H9 (cell line): ENCODE measurements around the gene ART3. TPM values are rescaled to one million over a fixed set of nuclear protein-coding genes. Genes with fewer than 3 reads are reported as not detected.

Experiments
- DNase-seq: peaks from one replicate; pipeline ENCODE4 v3.0.0-alpha.2; 2017
- H2AFZ ChIP-seq: one replicate; pipeline ENCODE4 v1.6.1; 2013; ENCODE audit warnings: mild to moderate bottlenecking, low read length, control low read depth, moderate library complexity
- H2AK5ac ChIP-seq: 2 replicates; pipeline ENCODE4 v1.6.1; 2013; ENCODE audit warnings: low read length, control low read depth, mixed read lengths; ENCODE audit not compliant: insufficient read length
- H2BK120ac ChIP-seq: one replicate; pipeline ENCODE4 v1.6.1; 2013; ENCODE audit warnings: low read depth, mild to moderate bottlenecking, low read length, control low read depth, inconsistent platforms; ENCODE audit not compliant: poor library complexity, severe bottlenecking
- H2BK12ac ChIP-seq: 2 replicates; pipeline ENCODE4 v1.6.1; 2013; ENCODE audit warnings: low read length, control low read depth, mixed read lengths, low read depth; ENCODE audit not compliant: insufficient read length
- H2BK15ac ChIP-seq: 2 replicates; pipeline ENCODE4 v1.6.1; 2013; ENCODE audit warnings: low read depth, low read length, control low read depth
- H2BK20ac ChIP-seq: one replicate; pipeline ENCODE4 v1.6.1; 2013; ENCODE audit warnings: low read depth, mild to moderate bottlenecking, low read length, control low read depth, inconsistent platforms; ENCODE audit not compliant: poor library complexity, severe bottlenecking
- H2BK5ac ChIP-seq: 2 replicates; pipeline ENCODE4 v1.6.1; 2013; ENCODE audit warnings: low read length, control low read depth, mixed read lengths; ENCODE audit not compliant: insufficient read length
- H3K14ac ChIP-seq: 2 replicates; pipeline ENCODE4 v1.6.1; 2013; ENCODE audit warnings: low read length, control low read depth; ENCODE audit not compliant: insufficient read depth
- H3K18ac ChIP-seq: 2 replicates; pipeline ENCODE4 v1.6.1; 2013; ENCODE audit warnings: low read depth, mild to moderate bottlenecking, mixed read lengths, low read length, control low read depth; ENCODE audit not compliant: insufficient read length
- H3K23ac ChIP-seq: 2 replicates; pipeline ENCODE4 v1.6.1; 2013; ENCODE audit warnings: low read length, control low read depth, mixed read lengths, low read depth; ENCODE audit not compliant: insufficient read length
- H3K23me2 ChIP-seq: 2 replicates; pipeline ENCODE4 v1.6.1; 2013; ENCODE audit warnings: low read depth, mild to moderate bottlenecking, mixed read lengths, low read length, control low read depth; ENCODE audit not compliant: insufficient read length, poor library complexity, severe bottlenecking
- H3K27ac ChIP-seq: 2 replicates; pipeline ENCODE4 v1.5.1; 2013; ENCODE audit warnings: low read length, control low read depth, mixed read lengths, low read depth; ENCODE audit not compliant: insufficient read length
- H3K27me3 ChIP-seq: 2 replicates; pipeline ENCODE4 v1.6.1; 2013; ENCODE audit warnings: low read length, control low read depth, inconsistent platforms; ENCODE audit not compliant: insufficient read depth
- H3K4ac ChIP-seq: 2 replicates; pipeline ENCODE4 v1.6.1; 2013; ENCODE audit warnings: low read depth, mild to moderate bottlenecking, control low read depth, inconsistent platforms, low read length, moderate library complexity
- H3K4me1 ChIP-seq: 2 replicates; pipeline ENCODE4 v1.6.1; 2013; ENCODE audit warnings: low read length, control low read depth, inconsistent platforms; ENCODE audit not compliant: insufficient read depth
- H3K4me2 ChIP-seq: 2 replicates; pipeline ENCODE4 v1.6.1; 2013; ENCODE audit warnings: low read length, control low read depth, mixed read lengths; ENCODE audit not compliant: insufficient read length, insufficient read depth
- H3K56ac ChIP-seq: 2 replicates; pipeline ENCODE4 v1.6.1; 2013; ENCODE audit warnings: low read depth, mild to moderate bottlenecking, mixed read lengths, low read length, control low read depth; ENCODE audit not compliant: insufficient read length
- H3K79me1 ChIP-seq: 2 replicates; pipeline ENCODE4 v1.6.1; 2013; ENCODE audit warnings: low read depth, mild to moderate bottlenecking, moderate library complexity, low read length, control low read depth, inconsistent platforms; ENCODE audit not compliant: insufficient read depth, poor library complexity, severe bottlenecking
- H3K79me2 ChIP-seq: 2 replicates; pipeline ENCODE4 v1.6.1; 2013; ENCODE audit warnings: low read length, control low read depth, inconsistent platforms; ENCODE audit not compliant: insufficient read depth
- H3K9ac ChIP-seq: 2 replicates; pipeline ENCODE4 v1.6.1; 2013; ENCODE audit warnings: low read length, control low read depth, mixed read lengths; ENCODE audit not compliant: insufficient read length; ENCODE audit errors: extremely low read depth
- H3K9me3 ChIP-seq: one replicate; pipeline ENCODE4 v1.6.1; 2013; ENCODE audit warnings: low read depth, low read length, inconsistent platforms; ENCODE audit not compliant: control insufficient read depth
- H3T11ph ChIP-seq: one replicate; pipeline ENCODE4 v1.6.1; 2013; ENCODE audit warnings: mild to moderate bottlenecking, low read length, control low read depth, inconsistent platforms
- H4K20me1 ChIP-seq: one replicate; pipeline ENCODE4 v1.6.1; 2013; ENCODE audit not compliant: control insufficient read depth, insufficient read length, insufficient read depth
- H4K5ac ChIP-seq: 2 replicates; pipeline ENCODE4 v1.6.1; 2013; ENCODE audit warnings: low read depth, mild to moderate bottlenecking, mixed read lengths, low read length, control low read depth; ENCODE audit not compliant: insufficient read length
- H4K8ac ChIP-seq: replicated peaks from 2 replicates; pipeline ENCODE4 v1.6.1; 2013; ENCODE audit warnings: low read length, control low read depth, mixed read lengths, low read depth; ENCODE audit not compliant: insufficient read length
- H4K91ac ChIP-seq: 2 replicates; pipeline ENCODE4 v1.6.1; 2013; ENCODE audit warnings: low read depth, mild to moderate bottlenecking, moderate library complexity, mixed read lengths, low read length, control low read depth; ENCODE audit not compliant: insufficient read length
- H3K27ac Mint-ChIP-seq, 3 experiments: 2 replicates in 2 of 3; 3 replicates in 1 of 3; pipeline ENCODE4 v1.8.0; 2020 to 2021; ENCODE audit warnings: mixed read lengths in 3 of 3, mild to moderate bottlenecking in 1 of 3, moderate library complexity in 1 of 3
- H3K27me3 Mint-ChIP-seq: 2 replicates; pipeline ENCODE4 v1.8.0; 2021; ENCODE audit warnings: low read depth, mild to moderate bottlenecking, moderate library complexity, mixed read lengths
- H3K36me3 Mint-ChIP-seq, 3 experiments: 2 replicates in 2 of 3; 3 replicates in 1 of 3; pipeline ENCODE4 v1.8.0; 2020 to 2021; ENCODE audit warnings: low read depth in 3 of 3, mixed read lengths in 3 of 3; ENCODE audit not compliant: insufficient read depth in 1 of 3
- H3K4me1 Mint-ChIP-seq, 2 experiments: 2 replicates each; pipeline ENCODE4 v1.8.0; 2020; ENCODE audit warnings: mixed read lengths in 2 of 2
- H3K4me3 Mint-ChIP-seq, 2 experiments: 2 replicates in 1 of 2; 3 replicates in 1 of 2; pipeline ENCODE4 v1.8.0; 2020 to 2021; ENCODE audit warnings: mild to moderate bottlenecking in 2 of 2, mixed read lengths in 2 of 2, moderate library complexity in 1 of 2
- H3K9me3 Mint-ChIP-seq, 2 experiments: 2 replicates in 1 of 2; 3 replicates in 1 of 2; pipeline ENCODE4 v1.8.0; 2020; ENCODE audit warnings: mild to moderate bottlenecking in 2 of 2, mixed read lengths in 2 of 2, moderate library complexity in 1 of 2
- WGBS: extraction: QIAGEN DNeasy Blood & Tissue Kit; methylation state at CpG from one replicate; pipeline ENCODE4 v1.1.7; 2013; ENCODE audit warnings: missing lambda C conversion rate, low lambda C conversion rate, mixed read lengths; ENCODE audit not compliant: insufficient read length; ENCODE audit errors: extremely low coverage; 5-methylcytosine and 5-hydroxymethylcytosine counted together
- total RNA-seq: library from RNA; stranded (reverse); gene quantifications from 2 replicates; pipeline ENCODE4 v1.2.1, GENCODE V29; 2021
- TF ChIP-seq, protein P1 (sequence below): fragments of 200-600 bp; sonication (generic); conservative IDR thresholded peaks from 3 replicates; pipeline ENCODE4 v1.8.0; 2021; ENCODE audit warnings: antibody characterized with exemption, mild to moderate bottlenecking

ART3 gene
- total RNA-seq, 1 experiment from 2014 or later: 0.74 TPM

DNA sequence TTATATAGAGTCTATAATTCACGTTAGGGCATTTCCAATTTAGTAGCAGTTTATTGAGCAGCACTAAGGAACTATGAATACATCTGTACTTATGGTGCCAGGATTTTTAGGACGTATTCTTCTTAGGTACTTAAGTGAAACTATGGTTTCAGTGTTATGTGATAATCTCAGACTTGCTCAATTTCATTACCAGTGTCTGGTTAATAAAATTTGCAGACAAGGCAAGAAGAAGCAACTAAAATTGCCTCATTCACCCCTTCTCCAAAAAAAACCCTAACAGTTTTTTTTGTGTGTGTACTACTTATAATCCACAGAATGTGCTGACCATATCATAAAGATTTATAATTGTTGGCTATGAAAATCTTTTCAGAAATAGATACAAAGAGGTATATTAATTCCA lies 45.2 kb upstream of the ART3 start:
- no peaks in the 10 kb centered on the region for H3K36me3 Mint-ChIP-seq
- no CpG with 5 or more reads among the region's 2 CpGs for WGBS

More for the DNA sequence above, 45.2 kb upstream of the ART3 start:
- Histone ChIP-seq H4K8ac (no peak overlapping the region), H4K5ac (no peak overlapping the region), H3K4me1 (no peaks in the 10 kb centered on the region), H2BK120ac (no peak overlapping the region), H3K27ac (no peak overlapping the region), H2AK5ac (no peak overlapping the region), H3K23ac (no peak overlapping the region), H3K79me1 (no peaks in the 10 kb centered on the region), H3K79me2 (no peaks in the 10 kb centered on the region), H2BK15ac (no peak overlapping the region), H3K23me2 (no peaks in the 10 kb centered on the region), H3K9ac (no peak overlapping the region), H3K27me3 (no peaks in the 10 kb centered on the region), H4K91ac (no peak overlapping the region), H3K14ac (no peak overlapping the region), H3K18ac (no peak overlapping the region), H4K20me1 (no peaks in the 10 kb centered on the region), H3T11ph (no peak overlapping the region), H2BK12ac (no peak overlapping the region), H2AFZ (no peak overlapping the region), H3K56ac (no peak overlapping the region), H3K4me2 (no peak overlapping the region), H3K9me3 (no peaks in the 10 kb centered on the region), H2BK5ac (no peak overlapping the region), H3K4ac (no peak overlapping the region), H2BK20ac (no peak overlapping the region)
- Mint-ChIP-seq H3K27me3 (peaks cover 4% of the 10 kb centered on the region; the same call in 1 of the 2 replicates), H3K4me1 (no peaks in the 10 kb centered on the region), H3K27ac (no peak overlapping the region), H3K4me3 (no peak overlapping the region), H3K9me3 (no peaks in the 10 kb centered on the region; a peak in 1 of 5 replicates)
- TF ChIP-seq, protein P1, sequence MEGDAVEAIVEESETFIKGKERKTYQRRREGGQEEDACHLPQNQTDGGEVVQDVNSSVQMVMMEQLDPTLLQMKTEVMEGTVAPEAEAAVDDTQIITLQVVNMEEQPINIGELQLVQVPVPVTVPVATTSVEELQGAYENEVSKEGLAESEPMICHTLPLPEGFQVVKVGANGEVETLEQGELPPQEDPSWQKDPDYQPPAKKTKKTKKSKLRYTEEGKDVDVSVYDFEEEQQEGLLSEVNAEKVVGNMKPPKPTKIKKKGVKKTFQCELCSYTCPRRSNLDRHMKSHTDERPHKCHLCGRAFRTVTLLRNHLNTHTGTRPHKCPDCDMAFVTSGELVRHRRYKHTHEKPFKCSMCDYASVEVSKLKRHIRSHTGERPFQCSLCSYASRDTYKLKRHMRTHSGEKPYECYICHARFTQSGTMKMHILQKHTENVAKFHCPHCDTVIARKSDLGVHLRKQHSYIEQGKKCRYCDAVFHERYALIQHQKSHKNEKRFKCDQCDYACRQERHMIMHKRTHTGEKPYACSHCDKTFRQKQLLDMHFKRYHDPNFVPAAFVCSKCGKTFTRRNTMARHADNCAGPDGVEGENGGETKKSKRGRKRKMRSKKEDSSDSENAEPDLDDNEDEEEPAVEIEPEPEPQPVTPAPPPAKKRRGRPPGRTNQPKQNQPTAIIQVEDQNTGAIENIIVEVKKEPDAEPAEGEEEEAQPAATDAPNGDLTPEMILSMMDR: no peak
- DNase-seq: no peak
